Testis (tissue), 2 donors: ENCODE measurements around the gene SLAMF1.

ENCODE experiments used
- POLR2A ChIP-seq: fragments of 450-650 bp; IDR thresholded peaks from one replicate; pipeline ENCODE4 v1.6.1; 2017; ENCODE audit warnings: antibody characterized with exemption, mild to moderate bottlenecking, moderate library complexity
- TF ChIP-seq, protein P1 (sequence below), 3 experiments: fragments of 450-650 bp in 2 of 3; fragments of 200-600 bp in 1 of 3; sonication (generic) in 1 of 3; IDR thresholded peaks; one replicate each; pipeline ENCODE4 v1.5.1; 2016 to 2019; ENCODE audit warnings: antibody characterized with exemption in 3 of 3, mild to moderate bottlenecking in 2 of 3, moderate library complexity in 1 of 3

GRCh38 chr1:160638926-160639325, 7.9 kb downstream of the SLAMF1 start:
- TF ChIP-seq, protein P1, sequence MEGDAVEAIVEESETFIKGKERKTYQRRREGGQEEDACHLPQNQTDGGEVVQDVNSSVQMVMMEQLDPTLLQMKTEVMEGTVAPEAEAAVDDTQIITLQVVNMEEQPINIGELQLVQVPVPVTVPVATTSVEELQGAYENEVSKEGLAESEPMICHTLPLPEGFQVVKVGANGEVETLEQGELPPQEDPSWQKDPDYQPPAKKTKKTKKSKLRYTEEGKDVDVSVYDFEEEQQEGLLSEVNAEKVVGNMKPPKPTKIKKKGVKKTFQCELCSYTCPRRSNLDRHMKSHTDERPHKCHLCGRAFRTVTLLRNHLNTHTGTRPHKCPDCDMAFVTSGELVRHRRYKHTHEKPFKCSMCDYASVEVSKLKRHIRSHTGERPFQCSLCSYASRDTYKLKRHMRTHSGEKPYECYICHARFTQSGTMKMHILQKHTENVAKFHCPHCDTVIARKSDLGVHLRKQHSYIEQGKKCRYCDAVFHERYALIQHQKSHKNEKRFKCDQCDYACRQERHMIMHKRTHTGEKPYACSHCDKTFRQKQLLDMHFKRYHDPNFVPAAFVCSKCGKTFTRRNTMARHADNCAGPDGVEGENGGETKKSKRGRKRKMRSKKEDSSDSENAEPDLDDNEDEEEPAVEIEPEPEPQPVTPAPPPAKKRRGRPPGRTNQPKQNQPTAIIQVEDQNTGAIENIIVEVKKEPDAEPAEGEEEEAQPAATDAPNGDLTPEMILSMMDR (IDR thresholded peaks at IDR 0.05) = no peak
- no peak for TF ChIP-seq POLR2A
